ENCODE measurements around the gene KRTAP5-10.
"Not testable (repeated sequence)": the region's sequence is repeated elsewhere in the genome, so short reads cannot be mapped to it uniquely, and the experiment has no call there.

Gene KRTAP5-10

GRCh38 chr11:71542879-71543777 lies 22.2 kb upstream of the KRTAP5-10 start:
- DNase-seq: peak in 1 of 2 donors; percentile 23

- DNase-seq: peak in 1 of 2 donors; percentile 78
Observed at GRCh38 chr11:71543866-71544265, 21.5 kb upstream of the KRTAP5-10 start.

- DNase-seq: no peak
Observed at GRCh38 chr11:71544525-71545214, 20.7 kb upstream of the KRTAP5-10 start.

- no peak for DNase-seq
Observed at GRCh38 chr11:71545405-71545966, 19.9 kb upstream of the KRTAP5-10 start.

GRCh38 chr11:71548120-71548519 lies 17.2 kb upstream of the KRTAP5-10 start, which contains the start of gene KRTAP5-9:
TSS of gene KRTAP5-9 (plus strand) at chr11:71548420. CDS start at chr11:71548658, 238 bp downstream.
- no peak for DNase-seq

- no peak for DNase-seq
Observed at GRCh38 chr11:71548716-71549151, 16.6 kb upstream of the KRTAP5-10 start.

GRCh38 chr11:71551711-71552110 lies 13.7 kb upstream of the KRTAP5-10 start:
- DNase-seq: peak in 1 of 2 donors; percentile 30

DNA sequence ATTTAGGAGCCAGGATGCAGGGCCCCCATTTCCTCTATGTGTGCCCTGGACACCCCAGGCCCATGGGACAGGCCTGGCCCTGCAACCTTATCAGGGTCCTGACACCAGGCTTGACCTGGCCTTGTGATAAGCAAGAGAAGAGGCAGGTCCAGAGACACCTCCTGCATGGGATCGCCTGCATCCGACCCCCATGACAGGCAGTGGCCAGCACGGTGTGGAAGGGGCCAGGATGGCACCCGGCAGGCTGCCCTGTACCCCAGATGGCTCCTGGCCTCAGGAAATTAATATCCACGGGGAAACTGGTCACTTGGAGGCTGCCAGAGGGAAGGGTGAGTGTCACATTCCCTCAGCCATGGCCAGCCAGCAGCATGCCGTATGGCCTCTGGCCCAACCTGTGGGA lies 10.4 kb upstream of the KRTAP5-10 start:
- no peak for DNase-seq

DNA sequence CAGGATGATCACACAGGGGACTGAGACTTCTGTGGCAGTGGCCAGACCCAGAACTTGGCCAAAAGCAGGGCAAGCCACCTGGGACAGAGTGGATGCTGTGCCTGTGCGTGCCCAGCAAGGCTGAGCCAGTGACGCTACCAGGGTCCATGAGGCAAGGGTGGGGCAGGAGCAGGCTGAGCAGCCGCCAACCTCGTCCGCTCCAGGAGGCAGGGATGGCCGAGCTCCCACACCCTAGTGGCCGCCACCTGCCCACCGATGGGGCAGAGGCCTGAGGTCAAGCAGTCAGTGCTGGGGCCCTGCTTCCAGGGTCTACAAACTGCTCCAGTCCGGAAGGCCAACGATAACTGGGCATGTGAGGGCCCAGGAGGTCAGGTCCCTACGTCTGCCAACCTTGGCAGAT lies 9.9 kb upstream of the KRTAP5-10 start:
- DNase-seq: no peak

GRCh38 chr11:71556018-71556417 lies 9.3 kb upstream of the KRTAP5-10 start:
- DNase-seq: no peak

DNA sequence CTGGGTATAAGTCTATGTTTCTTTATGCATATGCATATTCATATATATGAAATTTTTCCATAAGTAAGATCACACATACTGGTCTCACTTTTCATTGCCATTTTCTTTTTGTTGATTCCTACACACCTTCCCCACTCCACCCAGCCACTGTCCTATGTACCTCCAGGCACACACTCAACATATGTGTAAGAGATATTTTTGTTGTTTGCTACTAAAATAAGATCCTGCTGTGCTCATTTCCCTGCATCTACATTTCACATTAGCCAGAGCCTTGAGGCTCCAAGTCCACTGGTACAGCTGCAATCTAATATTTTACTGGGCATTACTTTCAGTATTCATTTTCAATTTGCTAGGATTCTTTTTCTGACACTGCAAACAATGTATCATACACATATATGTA lies 8.1 kb upstream of the KRTAP5-10 start:
- no peak for DNase-seq

DNA sequence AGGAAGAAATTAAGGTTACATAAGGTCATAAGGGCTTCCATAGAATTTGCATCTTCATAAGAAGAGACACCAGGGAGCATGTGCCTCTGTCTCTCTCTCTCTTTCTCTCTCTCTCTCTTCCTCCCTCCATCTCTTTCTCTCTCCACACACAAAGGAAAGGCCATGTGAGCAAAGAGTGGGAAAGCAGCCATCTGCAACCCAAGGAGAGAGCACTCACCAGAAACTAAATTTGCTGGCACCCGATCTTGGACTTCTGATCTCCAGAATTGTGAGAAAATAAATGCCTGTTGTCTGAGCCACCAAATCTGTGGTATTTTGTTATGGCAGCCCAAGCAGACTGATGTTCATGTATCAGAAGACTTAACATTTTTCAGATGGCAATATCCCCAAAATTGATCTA lies 6.4 kb upstream of the KRTAP5-10 start:
- DNase-seq: no peak

DNA sequence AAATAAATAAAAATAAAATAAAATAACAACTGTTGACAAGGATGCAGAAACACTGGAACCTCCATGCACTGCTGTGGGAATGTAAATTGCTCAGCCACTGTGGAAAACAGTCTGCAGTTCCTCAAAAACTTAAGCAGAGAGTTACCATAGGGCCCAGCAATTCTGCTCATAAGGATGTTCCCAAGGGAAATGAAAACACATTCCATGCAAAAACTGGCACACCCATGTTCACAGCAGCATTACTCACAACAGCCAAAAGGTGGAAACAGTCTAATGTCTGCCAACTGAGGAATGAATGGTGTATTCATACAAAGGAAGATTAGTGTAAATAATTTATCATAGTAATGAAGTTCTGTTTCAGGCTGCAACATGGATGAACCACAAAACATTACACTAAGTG lies 3.2 kb upstream of the KRTAP5-10 start:
- DNase-seq: no peak

GRCh38 chr11:71563406-71563805 lies 2.0 kb upstream of the KRTAP5-10 start:
- DNase-seq: peak in 1 of 2 donors; percentile 32

GRCh38 chr11:71564430-71564829 lies 933 bp upstream of the KRTAP5-10 start:
- DNase-seq: no peak

DNA sequence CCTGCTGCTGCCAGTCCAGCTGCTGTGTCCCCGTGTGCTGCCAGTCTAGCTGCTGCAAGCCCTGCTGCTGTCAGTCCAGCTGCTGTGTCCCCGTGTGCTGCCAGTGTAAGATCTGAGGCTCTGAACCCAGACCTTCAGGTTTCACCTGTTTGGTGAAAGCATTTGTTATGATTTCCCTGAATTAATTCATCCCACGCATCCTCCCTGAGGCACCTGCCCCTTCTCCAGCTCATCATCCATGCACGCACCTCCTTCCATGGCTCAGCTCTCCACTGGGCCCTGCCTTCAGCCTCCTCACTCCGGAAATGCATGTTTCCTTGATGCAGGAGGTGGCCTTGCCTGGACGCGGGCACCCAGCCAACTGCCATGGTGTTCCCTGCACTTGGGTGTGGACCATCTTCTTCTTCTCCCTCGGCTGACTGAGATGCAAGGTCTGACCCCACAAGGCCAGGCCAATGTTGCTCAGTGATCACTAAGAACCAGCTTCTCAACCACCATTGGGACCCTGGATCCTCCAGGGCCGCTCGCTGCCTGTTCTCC lies 788 bp downstream of the KRTAP5-10 start:
- no peak for DNase-seq

DNA sequence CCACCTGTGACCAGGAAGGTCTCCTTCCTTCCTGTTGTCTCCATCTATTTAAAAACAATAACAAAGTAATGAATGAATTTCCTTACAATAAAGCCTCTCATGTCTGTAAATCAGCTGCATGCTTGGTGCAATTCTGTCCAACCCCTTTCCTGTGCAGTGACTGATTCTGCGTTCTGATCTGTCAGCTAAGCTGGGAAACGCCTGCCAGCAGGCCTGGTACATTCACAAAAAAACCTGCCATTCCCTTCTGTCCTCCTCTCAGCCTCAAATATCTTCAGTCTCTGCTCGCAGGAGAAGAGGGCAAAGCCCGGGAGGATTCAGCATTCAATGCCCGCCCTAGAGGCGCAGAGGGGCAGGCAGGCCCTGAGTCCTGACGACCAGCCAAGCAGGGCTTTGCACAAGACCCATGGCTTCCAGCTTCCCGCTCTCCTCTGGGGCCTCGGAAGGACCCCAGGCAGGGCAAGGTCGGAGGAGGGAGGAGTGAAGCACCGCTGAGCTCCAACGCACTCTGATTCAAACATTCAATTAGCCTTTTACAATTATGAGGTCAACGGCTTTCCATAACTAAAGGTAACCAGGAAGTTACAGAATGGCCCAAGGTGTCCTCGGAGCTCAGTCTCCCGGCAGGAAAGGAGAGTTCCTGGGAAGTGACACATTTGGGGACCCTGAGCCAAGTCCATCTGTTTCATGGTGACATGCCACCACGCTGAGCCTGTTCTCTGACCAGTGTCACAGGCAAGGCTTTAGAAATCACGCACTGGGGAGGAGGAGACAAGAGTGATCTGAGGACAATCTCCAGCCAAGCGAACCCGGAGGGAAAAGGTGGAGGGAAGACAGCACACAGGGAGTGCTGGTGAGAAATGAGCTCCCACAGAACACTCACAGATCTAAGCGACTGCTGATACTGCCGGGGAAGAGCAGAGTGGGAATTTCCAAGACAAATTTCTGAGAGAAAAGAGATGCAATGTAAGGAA lies 1.6 kb downstream of the KRTAP5-10 start:
- DNase-seq: not testable (repeated sequence)

- DNase-seq: not testable (repeated sequence)
Observed at GRCh38 chr11:71567633-71568032, 2.3 kb downstream of the KRTAP5-10 start.

DNA sequence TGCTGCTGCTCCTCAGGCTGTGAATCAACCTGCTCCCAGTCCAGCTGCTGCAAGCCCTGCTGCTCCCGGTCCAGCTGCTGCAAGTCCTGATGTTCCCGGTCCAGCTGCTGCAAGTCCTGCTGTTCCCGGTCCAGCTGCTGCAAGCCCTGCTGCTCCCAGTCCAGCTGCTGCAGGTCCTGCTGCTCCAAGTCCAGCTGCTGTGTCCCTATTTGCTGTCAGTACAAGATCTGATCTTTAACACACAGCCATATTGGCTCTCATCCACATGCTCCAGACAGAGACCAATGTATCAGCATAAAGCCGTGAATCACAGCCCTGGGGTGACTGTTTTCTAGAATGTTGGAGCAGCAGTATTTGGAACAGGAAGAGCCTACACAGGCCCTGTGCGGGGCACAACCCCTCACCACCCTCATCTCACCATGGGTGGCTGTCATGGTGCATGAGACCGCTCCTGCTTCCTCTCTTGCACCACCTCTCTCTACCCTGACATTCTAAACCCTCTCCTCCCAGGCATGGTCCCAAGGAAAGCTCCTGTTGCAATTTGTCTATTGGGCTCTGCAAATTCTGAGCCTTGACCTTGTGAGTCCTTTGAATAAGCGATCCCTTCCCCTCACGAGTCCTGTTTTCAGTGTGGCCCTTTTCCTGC lies 3.5 kb downstream of the KRTAP5-10 start:
- DNase-seq: no peak

GRCh38 chr11:71571101-71571850 lies 5.9 kb downstream of the KRTAP5-10 start:
- DNase-seq: not testable (repeated sequence)

GRCh38 chr11:71572811-71573210 lies 7.4 kb downstream of the KRTAP5-10 start:
- no peak for DNase-seq

Measured in bone marrow (tissue), 2 donors.